C4-2B (cell line): ENCODE results near the gene OTOGL.

Experiments used
- CTCF ChIP-seq: fragments of 450-650 bp; conservative IDR thresholded peaks from 2 replicates; pipeline ENCODE4 v1.5.1; 2017; ENCODE audit warnings: mild to moderate bottlenecking
- ZFX ChIP-seq: fragments of 450-650 bp; IDR thresholded peaks from 2 replicates; pipeline ENCODE4 v1.6.1; 2017

GRCh38 chr12:80412343-80412953 is 313.1 kb downstream of the OTOGL start:
- TF ChIP-seq CTCF (peak; percentile 81), ZFX (no peak)
